Measurements from ENCODE around the gene BDKRB1. TPM values are rescaled to one million over a fixed set of nuclear protein-coding genes. Genes with fewer than 3 reads are reported as not detected.

BDKRB1 gene
- total RNA-seq, 1 experiment from 2014 or later, result not detected

- Histone ChIP-seq H3K4me3 (ENCODE audit: low read depth in 2 of 2, low read length in 2 of 2) (no peak overlapping the region), H3K9me3 (ENCODE audit: control insufficient read depth, insufficient read depth, low read depth, low read length) (no peaks in the 10 kb centered on the region), H3K27ac (ENCODE audit: low read length) (no peak overlapping the region), H3K4me1 (ENCODE audit: control insufficient read depth, insufficient read depth, low read length) (no peaks in the 10 kb centered on the region), H3K36me3 (ENCODE audit: control insufficient read depth, insufficient read depth, low read length) (no peaks in the 10 kb centered on the region), H3K27me3 (ENCODE audit: control insufficient read depth, insufficient read depth, low read length) (no peaks in the 10 kb centered on the region)
- CTCF ChIA-PET, result no interaction called here
- ATAC-seq (no peak), DNase-seq (ENCODE audit: low read depth, low spot score) (no peak)
- intact Hi-C loops (cut with micrococcal nuclease; ENCODE audit: unreplicated experiment), result no loop called here
- no peak for TF ChIP-seq CTCF (IDR thresholded peaks at IDR 0.05)
- no peak for TF ChIP-seq REST (IDR thresholded peaks at IDR 0.05; ENCODE audit: insufficient read depth in 1 of 2, low read depth in 2 of 2, low read length in 1 of 2)
- TF ChIP-seq POLR2AphosphoS5 (IDR thresholded peaks at IDR 0.05; ENCODE audit: low read depth, low read length), result no peak
- no peak for TF ChIP-seq SIN3A (IDR thresholded peaks at IDR 0.05; ENCODE audit: borderline replicate concordance, insufficient read depth, low read depth, low read length)
- TF ChIP-seq TCF7L2 (IDR thresholded peaks at IDR 0.05; ENCODE audit: low read depth, low read length), result no peak
- BruUV-seq (replicated peaks), result no TSS peak
- in situ Hi-C loops (cut with HindIII; ENCODE audit: low pct_unique_long_range_greater_than_20kb, low sequenced_read_pairs), result no loop called here
- POLR2A ChIA-PET, result no interaction called here
Observed at GRCh38 chr14:96212140-96212539, 43.9 kb upstream of the BDKRB1 start.

GRCh38 chr14:96212896-96213295, 43.1 kb upstream of the BDKRB1 start:
- no peak overlapping the region for H3K27ac ChIP-seq (ENCODE audit: low read length)
- intact Hi-C loops (cut with micrococcal nuclease; ENCODE audit: unreplicated experiment) (no loop called here), in situ Hi-C loops (cut with HindIII; ENCODE audit: low pct_unique_long_range_greater_than_20kb, low sequenced_read_pairs) (no loop called here)
- no peaks in the 10 kb centered on the region for H3K27me3 ChIP-seq (ENCODE audit: control insufficient read depth, insufficient read depth, low read length)
- H3K36me3 ChIP-seq (ENCODE audit: control insufficient read depth, insufficient read depth, low read length), result no peaks in the 10 kb centered on the region
- no TSS peak for BruUV-seq (replicated peaks)
- H3K4me1 ChIP-seq (ENCODE audit: control insufficient read depth, insufficient read depth, low read length), result no peaks in the 10 kb centered on the region
- H3K9me3 ChIP-seq (ENCODE audit: control insufficient read depth, insufficient read depth, low read depth, low read length), result no peaks in the 10 kb centered on the region
- H3K4me3 ChIP-seq (ENCODE audit: low read depth in 2 of 2, low read length in 2 of 2), result no peak overlapping the region
- TF ChIP-seq SIN3A (IDR thresholded peaks at IDR 0.05; ENCODE audit: borderline replicate concordance, insufficient read depth, low read depth, low read length) (no peak), POLR2AphosphoS5 (IDR thresholded peaks at IDR 0.05; ENCODE audit: low read depth, low read length) (no peak), TCF7L2 (IDR thresholded peaks at IDR 0.05; ENCODE audit: low read depth, low read length) (no peak), REST (IDR thresholded peaks at IDR 0.05; ENCODE audit: insufficient read depth in 1 of 2, low read depth in 2 of 2, low read length in 1 of 2) (no peak), CTCF (IDR thresholded peaks at IDR 0.05) (no peak)
- ChIA-PET POLR2A (no interaction called here), CTCF (no interaction called here)
- no peak for ATAC-seq
- DNase-seq (ENCODE audit: low read depth, low spot score), result no peak
